GM03348 (cell line): Measurements from ENCODE around the gene MED10.

Experiments used
- DNase-seq: peaks from one replicate; pipeline ENCODE4 v3.0.0; 2012; ENCODE audit warnings: low spot score

The MED10 gene

DNA sequence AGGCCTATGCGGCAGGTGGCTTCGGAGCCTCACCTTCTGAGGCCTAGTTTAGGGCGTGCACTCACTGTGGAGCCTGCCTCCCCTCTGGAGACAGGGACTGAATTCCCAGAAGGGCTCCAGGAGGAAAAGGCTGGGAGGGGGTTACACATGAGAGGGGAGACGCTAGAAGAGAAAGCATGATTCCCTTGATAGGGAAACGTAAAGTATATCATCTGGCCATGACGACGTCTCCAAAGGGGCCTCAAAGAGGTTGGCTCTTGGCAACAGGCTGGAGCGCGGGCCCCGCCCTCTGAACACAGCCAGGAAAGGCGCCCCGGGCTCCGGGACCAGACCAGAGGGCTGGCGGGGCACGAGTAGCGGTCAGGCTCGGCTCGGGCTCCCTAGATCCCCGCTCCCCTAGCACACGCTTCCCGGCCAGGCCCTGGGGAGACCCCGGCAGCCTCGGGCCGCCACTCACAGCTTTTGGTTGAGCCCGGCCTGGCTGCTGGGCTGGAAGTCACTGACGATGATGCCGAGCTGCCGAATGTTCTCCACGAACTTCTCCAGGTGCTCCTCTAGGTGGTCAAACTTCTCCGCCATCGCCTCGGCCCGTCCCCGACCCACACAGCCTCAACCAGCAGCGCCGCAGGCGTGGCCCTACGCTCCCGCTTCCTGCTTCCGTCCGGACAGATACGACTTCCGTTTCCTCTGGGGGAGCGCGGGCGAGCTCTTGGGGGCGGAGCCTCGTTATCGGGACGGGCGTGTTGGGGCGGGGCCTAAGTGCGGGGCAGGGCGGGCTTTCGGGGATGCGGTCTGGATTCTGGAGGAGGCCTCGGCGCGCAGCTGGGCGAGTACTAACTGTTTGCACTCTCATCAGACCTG lies at the start of gene MED10:
MED10 (minus strand) TSS at position 643 of the 861 bp plus-strand sequence; CDS start at position 579, 64 bp downstream.
- peak; percentile 98 for DNase-seq

DNA sequence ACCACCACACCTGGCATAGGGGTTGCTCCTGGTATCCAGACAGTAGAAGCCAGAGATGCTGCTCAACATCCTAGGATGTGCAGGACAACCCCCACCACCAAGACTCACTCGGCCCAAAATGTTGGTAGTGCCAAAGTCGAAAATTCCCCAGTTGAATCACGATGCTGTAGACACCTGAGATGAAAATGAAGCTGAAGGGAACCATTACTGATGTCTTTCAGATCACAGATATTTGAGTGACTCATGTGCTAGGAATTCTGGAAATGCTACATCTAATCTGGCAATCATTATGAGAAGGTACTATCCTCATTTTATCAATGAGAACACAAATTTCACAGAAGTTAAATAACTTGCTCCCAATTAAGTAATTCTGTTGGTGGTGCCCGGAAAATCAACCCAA lies 49.3 kb upstream of the MED10 start:
- no peak for DNase-seq

GRCh38 chr5:6424700-6425099 lies 46.4 kb upstream of the MED10 start:
- no peak for DNase-seq

GRCh38 chr5:6424110-6424659 lies 45.8 kb upstream of the MED10 start:
- DNase-seq, result no peak

DNA sequence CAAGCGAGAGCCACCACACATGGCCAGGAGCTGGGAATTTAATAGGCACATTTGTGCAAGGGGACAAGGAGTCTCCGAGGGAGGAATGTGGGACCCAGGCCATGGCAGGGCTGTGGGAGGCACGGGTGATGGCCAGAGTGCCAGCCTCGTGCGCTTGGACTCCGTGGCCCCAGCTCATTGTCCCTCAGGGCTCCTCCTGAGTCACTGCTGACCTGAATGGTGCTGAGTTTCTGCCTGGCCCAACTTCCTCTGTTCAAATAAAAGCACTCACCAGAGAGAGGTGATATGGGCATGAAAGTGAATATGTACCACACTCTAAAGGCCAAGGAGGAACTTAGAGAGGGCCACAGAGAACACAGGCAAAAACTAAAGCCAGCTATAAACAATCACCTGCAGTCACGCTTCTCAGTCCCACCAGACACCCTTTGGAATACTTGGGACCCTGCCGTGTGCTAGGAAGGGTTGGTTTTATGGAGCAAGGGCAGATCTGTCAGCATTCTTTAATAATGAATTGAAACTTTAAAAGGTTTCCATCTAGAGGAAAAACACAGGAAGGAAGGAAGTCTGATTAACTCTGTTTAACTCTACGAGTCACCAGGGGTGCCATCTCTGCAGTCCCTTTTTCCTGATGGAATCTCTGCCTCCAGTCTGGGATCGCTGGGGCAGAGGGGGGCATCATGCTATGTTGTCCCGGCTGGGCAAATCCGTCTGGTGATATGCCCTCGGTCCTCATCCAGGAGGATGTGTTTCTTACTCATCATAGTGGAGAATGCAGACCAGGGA lies 45.2 kb upstream of the MED10 start:
- no peak for DNase-seq

DNA sequence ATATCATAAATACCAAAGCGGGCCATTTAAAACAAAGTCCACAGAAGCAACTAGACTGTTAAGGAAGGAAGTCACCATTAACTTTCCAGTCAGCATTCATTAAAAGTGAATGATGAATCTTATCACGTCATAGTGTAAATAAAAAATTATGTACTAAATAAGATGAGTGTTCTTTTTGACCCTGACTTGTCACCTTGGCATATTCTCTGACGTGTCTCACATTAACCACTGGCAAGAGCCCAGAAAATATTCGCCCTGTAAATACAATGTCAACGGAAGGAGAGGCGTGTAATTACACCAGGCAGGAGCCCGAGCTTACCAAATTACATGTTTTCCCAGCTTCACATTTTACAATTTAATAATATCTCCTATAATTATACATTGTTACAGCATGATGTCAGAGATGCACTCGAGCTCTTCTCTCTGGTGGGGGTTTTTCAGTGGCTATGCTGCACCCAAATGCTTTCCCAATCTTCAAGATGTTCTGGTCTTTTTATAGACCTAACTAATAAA lies 41.0 kb upstream of the MED10 start:
- DNase-seq, result no peak

GRCh38 chr5:6418679-6419276 lies 40.4 kb upstream of the MED10 start:
- DNase-seq, result no peak

DNA sequence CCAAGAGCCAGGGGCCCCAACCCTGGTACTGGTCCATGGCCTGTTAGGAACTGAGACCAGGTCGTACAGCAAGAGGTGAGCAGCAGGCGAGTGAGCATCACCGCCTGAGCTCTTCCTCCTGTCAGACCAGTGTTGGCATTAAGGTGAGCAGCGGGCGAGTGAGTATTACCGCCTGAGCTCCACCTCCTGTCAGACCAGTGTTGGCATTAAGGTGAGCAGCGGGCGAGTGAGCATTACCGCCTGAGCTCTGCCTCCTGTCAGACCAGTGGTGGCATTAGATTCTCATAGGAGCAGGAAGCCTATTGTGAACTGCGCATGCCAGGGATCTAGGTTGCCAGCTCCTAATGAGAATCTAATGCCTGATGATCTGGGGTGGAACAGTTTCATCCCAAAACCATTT lies 39.3 kb upstream of the MED10 start:
- no peak for DNase-seq

DNA sequence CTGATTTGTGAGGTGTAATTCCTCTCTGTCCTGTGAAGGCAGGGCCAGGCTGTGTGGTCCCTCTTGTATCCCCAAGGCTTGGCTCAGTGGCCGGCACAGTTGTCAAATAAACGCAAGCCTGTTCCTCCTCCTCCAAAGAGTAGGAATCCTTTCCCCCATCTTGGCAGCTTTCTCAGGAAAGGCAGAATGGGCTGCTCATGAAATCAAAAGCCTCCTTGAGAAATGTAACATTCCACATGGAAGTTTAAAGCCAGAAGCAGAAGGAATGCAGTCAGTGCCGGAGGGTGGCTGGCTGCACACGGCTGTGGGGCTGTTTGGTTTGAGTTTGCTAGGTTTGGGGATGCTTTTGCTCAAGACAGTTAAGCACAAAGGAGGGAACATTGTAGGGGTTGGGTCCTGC lies 34.5 kb upstream of the MED10 start:
- DNase-seq, result peak; percentile 25

GRCh38 chr5:6411141-6411540 lies 32.8 kb upstream of the MED10 start:
- no peak for DNase-seq

- no peak for DNase-seq
Measured at GRCh38 chr5:6410421-6410820, 32.1 kb upstream of the MED10 start.

GRCh38 chr5:6408627-6409446 lies 30.5 kb upstream of the MED10 start:
- DNase-seq, result no peak

DNA sequence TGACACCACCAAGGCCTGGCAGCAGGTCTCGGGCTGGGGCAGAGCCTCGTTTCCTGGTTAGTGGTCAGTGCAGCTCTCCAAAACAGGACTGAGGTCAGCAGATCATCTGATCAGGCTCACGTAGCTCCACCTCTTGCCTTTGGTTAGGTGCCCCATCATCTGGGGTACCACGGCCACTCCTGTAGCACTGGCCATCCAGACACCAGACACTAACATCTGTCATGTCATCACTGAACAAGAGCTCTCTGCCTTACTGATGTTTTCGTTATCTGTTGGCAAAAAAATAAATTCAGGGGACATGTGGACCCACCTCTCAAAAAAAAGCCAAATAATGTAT lies 29.9 kb upstream of the MED10 start:
- no peak for DNase-seq

DNA sequence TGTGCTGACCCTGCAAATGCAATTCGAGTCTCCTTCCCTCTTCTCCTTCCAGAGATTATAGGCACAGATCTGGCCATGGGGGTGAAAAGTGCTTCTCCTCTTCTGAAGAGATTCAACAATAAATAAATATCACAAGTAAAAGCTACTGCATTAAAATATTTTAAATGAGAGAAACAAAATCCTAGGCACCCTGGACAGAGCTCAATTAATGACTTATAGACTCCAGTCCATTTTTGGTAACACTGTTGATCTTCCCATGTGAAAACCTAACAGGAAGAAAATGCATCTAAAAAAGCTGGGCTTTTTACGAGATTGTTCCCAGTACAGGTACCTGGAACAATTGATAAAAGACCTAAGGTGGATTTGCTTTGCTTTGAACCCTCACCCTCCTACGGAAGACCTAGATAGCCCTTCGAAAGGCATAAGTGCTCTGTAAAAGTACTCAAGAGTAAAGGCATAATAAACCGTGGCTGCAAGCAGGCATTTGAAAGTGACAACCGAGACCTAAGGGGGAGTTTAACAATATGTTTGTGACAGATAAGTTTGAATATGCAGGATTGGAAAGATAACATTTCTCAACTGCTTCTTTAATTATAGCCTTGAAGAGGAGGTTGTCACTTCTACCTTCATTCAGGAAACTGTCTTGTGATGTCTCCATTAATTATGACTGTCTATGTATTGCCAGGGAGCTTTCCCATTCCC lies 29.4 kb upstream of the MED10 start:
- DNase-seq, result no peak

DNA sequence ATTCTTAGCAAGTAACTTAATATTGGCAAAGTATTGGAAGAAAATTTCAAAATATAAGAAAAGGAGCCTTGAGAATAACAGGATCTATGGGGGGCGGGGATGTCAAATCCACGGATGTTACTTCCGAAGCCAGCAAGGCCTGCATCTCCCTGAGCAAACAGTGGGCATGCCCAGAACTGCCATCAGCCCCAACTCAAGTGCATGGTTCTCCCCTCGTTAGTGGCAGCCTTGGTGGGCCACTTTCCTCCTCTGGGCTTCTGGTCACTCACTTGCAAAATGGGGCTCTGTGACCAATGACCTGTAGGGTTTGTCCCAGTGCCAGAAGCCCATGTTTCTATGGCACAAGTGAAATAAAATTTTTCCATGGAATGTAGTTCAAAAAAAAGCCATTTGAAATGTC lies 27.2 kb upstream of the MED10 start:
- DNase-seq, result no peak

DNA sequence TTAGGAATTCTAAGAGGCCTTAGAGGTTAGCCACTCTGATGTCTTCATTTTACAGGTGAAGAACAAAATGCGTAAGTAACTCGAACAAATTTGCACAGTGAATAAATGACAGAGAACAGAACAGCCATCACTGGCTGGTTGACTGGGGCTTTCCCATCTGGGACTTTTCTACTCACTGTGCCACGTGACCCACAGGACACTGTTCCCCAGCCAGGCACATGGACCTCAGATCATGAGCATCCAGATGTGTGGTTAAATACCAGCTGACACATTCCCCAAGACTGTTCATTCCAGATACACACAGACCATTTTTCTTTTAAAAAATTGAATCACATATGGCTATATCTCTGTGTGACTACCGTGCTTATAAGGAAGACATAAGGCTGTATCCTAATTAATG lies 25.8 kb upstream of the MED10 start:
- DNase-seq, result peak; percentile 55

DNA sequence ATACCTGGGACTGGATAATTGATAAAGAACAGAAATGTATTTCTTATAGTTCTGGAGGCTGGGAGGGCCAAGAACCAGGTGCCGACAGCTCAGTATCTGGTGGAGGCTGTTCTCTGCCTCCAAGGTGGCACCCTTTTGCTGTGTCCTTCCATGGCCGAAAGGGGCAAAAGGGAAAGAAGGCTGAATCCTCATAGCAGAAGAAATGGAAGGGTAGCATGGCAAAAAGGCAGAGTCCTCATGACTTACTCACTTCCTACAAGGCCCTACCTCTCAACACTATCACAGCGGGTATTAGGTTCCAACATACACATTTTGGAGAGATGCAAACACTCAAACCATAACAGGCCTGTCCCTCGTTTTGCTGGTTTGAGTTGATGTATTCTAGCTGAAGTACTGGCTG lies 25.1 kb upstream of the MED10 start:
- DNase-seq, result no peak

GRCh38 chr5:6402939-6403338 lies 24.6 kb upstream of the MED10 start:
- DNase-seq, result no peak

GRCh38 chr5:6401410-6401809 lies 23.1 kb upstream of the MED10 start:
- DNase-seq, result no peak

GRCh38 chr5:6399980-6400910 lies 21.9 kb upstream of the MED10 start:
- peak; percentile 42 for DNase-seq
